Activated CD4-positive, alpha-beta T cell treated with anti-CD3 and anti-CD28 coated beads, Interleukin-2, amount 10 ng/mL, durations not matched to agents 24 days and 14 days (primary cell): ENCODE results near the gene RIMS3. TPM values are rescaled to one million over a fixed set of nuclear protein-coding genes. Genes with fewer than 3 reads are reported as not detected.

Experiments used
- DNase-seq: peaks from one replicate; pipeline ENCODE4 v3.0.0; 2022
- H3K27ac Mint-ChIP-seq: one replicate; pipeline ENCODE4 v1.8.0; 2022; ENCODE audit warnings: mild to moderate bottlenecking, mixed read lengths
- H3K27me3 Mint-ChIP-seq: one replicate; pipeline ENCODE4 v1.8.0; 2022; ENCODE audit warnings: mixed read lengths
- H3K36me3 Mint-ChIP-seq: one replicate; pipeline ENCODE4 v1.8.0; 2022; ENCODE audit warnings: low read depth, mild to moderate bottlenecking, mixed read lengths
- H3K4me1 Mint-ChIP-seq: one replicate; pipeline ENCODE4 v1.8.0; 2021; ENCODE audit warnings: mixed read lengths
- H3K4me3 Mint-ChIP-seq: one replicate; pipeline ENCODE4 v1.8.0; 2022; ENCODE audit warnings: mild to moderate bottlenecking, moderate library complexity, mixed read lengths
- H3K9me3 Mint-ChIP-seq: one replicate; pipeline ENCODE4 v1.8.0; 2021; ENCODE audit warnings: mixed read lengths
- intact Hi-C: fragments of 100-400 bp; cut with micrococcal nuclease; formaldehyde crosslinking; loops from one replicate; pipeline ENCODE4 v1.15.1; 2023
- total RNA-seq: library from RNA; stranded (reverse); gene quantifications from 2 replicates; pipeline ENCODE4 v1.2.3, GENCODE V29; 2022

The RIMS3 gene
- total RNA-seq, 1 donor from 2014 or later = 2.0 TPM

DNA sequence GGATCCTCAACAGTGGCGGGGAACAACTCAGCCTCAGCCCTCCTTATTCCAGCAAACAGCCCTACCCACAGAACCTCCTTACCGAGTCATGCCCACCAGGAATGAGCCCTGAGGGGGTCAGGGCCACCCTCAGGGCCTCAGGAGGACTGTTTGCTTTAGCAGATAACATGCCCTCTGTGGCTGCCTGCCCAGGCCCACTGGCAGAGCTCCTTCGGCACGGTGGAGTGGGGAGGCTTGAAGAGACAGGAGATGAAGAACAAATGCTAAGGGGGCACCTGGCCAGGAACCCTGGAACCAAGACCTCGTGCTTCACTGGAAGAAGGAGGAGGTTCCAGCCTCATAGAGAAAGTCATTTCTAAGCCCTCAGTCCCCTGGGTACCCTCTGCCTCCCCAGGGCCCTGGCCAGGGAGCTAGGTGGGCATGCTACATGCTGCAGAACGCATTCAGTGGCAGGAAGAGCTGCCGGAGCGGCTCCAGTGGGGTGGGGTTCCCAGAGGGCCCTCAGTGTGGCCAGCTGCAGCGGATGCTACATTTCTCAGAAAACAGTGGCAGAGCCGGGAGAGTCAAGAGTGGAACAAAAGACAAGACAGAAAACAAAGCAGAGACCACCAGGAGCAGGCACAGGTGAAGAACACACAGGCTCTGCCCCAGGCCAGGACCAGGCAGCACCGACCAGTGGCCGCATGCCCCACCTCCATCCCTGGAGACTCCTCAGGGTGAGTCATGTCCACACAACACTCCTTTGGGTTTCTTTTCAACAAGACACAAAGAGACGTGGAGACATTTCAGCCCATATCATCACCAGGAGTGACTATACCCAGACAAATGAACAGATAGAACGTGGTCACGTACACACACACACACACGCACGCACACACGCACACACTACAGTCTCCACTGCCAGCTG, 39.8 kb downstream of the RIMS3 start:
- H3K27ac Mint-ChIP-seq = no peak overlapping the region
- peaks cover 16% of the 10 kb centered on the region for H3K4me1 Mint-ChIP-seq
- no peaks in the 10 kb centered on the region for H3K27me3 Mint-ChIP-seq
- DNase-seq = no peak
- no peaks in the 10 kb centered on the region for H3K9me3 Mint-ChIP-seq
- H3K4me3 Mint-ChIP-seq = no peak overlapping the region
- intact Hi-C loops = loop anchor here (5.0 kb wide), 1 partner anchor 42 kb away; the partner anchor contains the start of gene RIMS3
- no peaks in the 10 kb centered on the region for H3K36me3 Mint-ChIP-seq

DNA sequence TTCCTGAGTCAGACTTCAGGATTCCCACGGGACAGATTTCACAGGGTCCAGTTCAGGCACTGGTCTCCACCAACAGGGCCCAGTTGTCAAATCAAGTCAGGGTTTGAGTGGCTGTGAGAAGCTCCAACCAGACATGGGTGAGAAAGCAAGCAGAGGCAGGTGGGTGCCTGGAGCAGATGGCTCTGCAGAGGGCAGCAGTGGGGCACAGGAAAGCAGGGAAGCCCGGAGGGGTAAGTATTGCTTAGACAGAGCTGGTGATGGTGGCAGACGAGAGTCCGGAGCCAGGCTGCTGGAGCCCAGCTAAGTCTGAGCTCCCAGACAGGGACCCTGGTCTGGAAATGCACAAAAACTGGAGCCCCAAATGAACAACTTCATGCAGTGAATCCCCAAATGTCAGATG, 40.4 kb downstream of the RIMS3 start:
- Mint-ChIP-seq H3K36me3 (no peaks in the 10 kb centered on the region), H3K9me3 (no peaks in the 10 kb centered on the region), H3K4me1 (peaks cover 13% of the 10 kb centered on the region), H3K27ac (no peak overlapping the region), H3K27me3 (no peaks in the 10 kb centered on the region), H3K4me3 (no peak overlapping the region)
- intact Hi-C loops = loop anchor here (5.0 kb wide), 1 partner anchor 42 kb away; the partner anchor contains the start of gene RIMS3
- no peak for DNase-seq

DNA sequence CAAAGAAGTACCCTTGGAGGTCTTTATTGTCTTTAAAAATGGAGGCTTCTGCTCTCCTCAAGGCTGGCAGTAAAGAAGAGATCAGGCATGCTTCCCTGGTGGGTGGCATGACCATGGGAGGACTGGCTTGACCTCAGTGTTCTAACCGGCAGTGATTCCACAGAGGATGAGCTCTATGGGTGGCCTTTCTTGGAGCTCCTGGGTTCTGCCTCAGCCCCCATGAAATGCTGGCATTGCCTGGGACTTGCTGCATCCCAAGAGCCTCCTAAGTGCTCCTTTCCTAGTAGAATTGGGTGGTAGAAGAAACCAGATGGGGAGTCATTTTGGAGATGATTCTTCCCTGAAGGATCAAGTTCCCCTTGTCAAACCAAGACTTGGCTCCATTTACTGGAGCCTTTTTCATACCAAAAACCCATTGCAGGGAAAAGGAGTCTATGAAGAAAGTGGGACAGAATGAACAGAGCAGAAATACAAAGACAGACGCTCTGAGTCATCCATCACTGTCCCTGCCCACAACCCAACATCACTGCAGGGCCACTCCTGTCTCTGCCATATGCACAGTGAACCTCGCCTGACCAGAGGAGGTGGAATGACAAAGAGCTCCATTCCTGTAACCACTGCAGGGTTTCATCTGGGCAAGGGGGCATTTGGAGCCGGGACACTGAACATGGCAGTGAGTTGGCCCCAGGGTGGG, 42.4 kb downstream of the RIMS3 start:
- H3K4me1 Mint-ChIP-seq = peaks cover 1% of the 10 kb centered on the region
- H3K27ac Mint-ChIP-seq = no peak overlapping the region
- no peaks in the 10 kb centered on the region for H3K9me3 Mint-ChIP-seq
- intact Hi-C loops = no loop called here
- H3K27me3 Mint-ChIP-seq = peaks cover 1% of the 10 kb centered on the region
- no peaks in the 10 kb centered on the region for H3K36me3 Mint-ChIP-seq
- H3K4me3 Mint-ChIP-seq = no peak overlapping the region
- DNase-seq = no peak

DNA sequence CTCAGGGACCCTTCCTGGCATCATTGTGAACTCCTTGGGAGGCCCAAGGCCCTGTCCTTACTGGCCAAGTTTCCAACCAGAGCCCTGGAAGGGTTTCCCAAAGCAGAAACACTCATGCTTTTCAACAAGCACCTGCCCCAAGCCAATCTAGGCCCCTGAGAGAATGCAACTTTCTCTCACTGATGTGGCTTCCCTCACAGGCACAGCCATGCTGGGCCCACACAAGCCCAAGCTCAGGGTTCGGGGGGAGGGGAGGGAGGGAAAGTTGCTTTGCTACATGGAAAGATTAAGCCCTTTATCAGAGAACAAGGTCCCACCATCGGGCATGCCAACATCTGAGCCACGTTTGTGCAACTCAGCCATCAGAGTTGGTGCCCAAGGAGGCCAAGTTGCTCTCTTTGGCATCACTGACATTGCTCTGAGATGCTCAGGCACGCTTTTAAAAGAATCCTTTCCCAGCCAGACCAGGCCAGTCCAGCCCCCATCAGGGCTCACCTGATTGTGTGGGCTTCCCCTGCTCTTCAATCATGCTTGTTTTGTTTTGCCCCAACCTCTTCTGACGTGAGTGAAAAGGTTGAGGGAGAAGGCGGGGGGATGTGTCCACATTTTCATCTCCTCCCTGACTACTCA, 43.5 kb downstream of the RIMS3 start:
- DNase-seq = no peak
- Mint-ChIP-seq H3K9me3 (no peaks in the 10 kb centered on the region), H3K27ac (no peak overlapping the region), H3K4me1 (no peaks in the 10 kb centered on the region), H3K4me3 (no peak overlapping the region), H3K27me3 (peaks cover 4% of the 10 kb centered on the region), H3K36me3 (no peaks in the 10 kb centered on the region)
- intact Hi-C loops = no loop called here

DNA sequence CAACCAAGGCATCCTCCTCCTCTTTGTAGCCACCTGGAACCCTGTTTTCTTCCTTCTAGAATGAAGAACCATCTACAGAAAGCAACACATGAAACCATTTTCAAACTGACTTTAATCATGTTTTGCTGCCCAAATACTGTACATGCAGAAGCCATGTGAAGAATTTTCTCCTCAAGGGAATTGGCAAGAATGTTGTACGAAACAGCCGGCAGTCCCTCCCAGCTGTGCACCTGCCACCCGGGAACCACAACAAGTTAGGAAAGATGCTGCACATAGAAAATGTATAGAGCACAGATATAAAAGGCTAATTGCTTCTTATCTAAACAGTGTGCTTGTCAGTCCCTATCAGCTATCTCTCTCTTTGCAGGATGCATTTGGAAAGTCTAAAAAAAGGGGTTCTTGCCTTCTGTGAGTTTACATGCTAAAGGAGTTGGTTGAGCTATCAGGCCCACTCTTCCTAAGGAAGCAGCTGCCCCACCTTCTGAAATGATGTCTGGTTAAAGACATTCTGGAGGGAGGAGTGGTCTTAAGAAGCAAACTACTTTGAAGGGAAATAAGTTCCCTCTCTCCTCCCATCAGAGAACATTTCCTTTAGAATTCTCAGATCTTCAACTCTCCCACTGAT, 44.8 kb downstream of the RIMS3 start:
- H3K27ac Mint-ChIP-seq = no peak overlapping the region

DNA sequence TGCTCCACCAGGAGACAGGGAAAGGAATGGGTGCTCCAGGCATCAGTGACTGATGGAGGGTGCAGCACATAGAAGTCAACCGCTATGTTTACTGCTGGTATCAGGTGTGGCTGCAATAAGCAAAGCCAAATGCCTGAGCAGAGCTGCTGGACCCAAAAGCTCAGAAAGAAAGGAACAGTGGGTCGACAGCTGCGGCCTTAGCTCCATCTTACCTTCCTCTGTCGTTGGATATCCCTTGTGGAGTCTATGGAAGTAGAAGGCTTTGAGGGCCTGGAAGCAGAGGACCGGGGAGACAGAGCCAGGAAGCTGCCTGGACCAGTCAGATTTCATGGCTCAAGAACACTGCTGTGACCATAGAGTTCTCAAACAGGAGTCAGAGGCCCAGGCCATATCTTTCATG, 45.3 kb downstream of the RIMS3 start:
- H3K27ac Mint-ChIP-seq = no peak overlapping the region
- DNase-seq = no peak
- no peak overlapping the region for H3K4me3 Mint-ChIP-seq
- H3K9me3 Mint-ChIP-seq = no peaks in the 10 kb centered on the region
- no peaks in the 10 kb centered on the region for H3K4me1 Mint-ChIP-seq
- H3K27me3 Mint-ChIP-seq = peaks cover 7% of the 10 kb centered on the region
- intact Hi-C loops = no loop called here
- no peaks in the 10 kb centered on the region for H3K36me3 Mint-ChIP-seq

More for the DNA sequence above, 44.8 kb downstream of the RIMS3 start:
- Mint-ChIP-seq H3K27me3 (peaks cover 7% of the 10 kb centered on the region), H3K9me3 (no peaks in the 10 kb centered on the region), H3K4me3 (no peak overlapping the region), H3K36me3 (no peaks in the 10 kb centered on the region), H3K4me1 (no peaks in the 10 kb centered on the region)
- no peak for DNase-seq
- intact Hi-C loops = no loop called here

DNA sequence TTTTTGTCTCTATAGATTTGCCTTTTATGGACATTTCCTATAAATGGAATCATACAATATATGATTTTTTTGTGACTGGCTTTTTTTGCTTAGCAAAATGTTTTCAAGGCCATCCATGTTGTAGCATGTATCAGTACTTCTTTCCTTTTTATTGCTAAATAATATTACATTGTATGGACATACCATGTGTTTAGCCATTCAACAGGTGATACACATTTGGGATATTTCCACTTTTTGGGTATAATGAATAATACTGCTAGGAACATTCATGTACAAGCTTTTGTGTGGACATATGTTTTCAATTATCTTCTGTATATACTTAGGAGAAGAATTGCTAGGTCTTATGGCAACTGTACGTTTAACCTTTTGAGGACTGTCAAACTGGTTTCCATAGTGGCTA, 47.4 kb downstream of the RIMS3 start:
- Mint-ChIP-seq H3K27me3 (peaks cover 7% of the 10 kb centered on the region), H3K36me3 (no peaks in the 10 kb centered on the region), H3K4me1 (no peaks in the 10 kb centered on the region), H3K4me3 (no peak overlapping the region), H3K9me3 (no peaks in the 10 kb centered on the region), H3K27ac (no peak overlapping the region)
- no peak for DNase-seq
- intact Hi-C loops = no loop called here

DNA sequence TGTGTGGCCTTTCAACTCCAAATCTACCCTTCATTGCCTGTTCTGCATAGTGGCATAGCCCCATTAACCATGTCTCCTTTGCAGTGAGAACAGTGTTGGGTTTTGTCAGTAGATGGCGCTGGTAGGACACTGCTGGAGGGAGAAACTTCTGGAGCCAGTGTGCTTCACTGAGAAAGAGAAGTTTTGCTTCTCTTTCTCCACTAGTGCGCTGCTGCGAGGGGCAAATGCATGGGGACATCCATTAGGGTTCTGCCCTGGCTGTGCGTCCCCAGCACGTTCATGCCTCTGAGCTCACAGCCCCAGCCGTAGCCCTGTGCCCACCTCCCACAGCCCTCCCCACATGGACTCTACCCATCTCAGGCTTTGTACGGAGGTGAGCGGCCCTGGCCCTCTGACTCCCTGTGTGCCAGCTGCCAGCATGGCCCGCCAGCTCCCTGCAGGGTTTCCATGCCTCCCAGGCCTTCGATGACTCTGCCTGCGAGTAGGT, 53.1 kb downstream of the RIMS3 start:
- intact Hi-C loops = loop anchor here (1.0 to 5.0 kb wide), 5 partner anchors 53 to 340 kb away; partner anchors contain the start of gene RIMS3
- Mint-ChIP-seq H3K9me3 (no peaks in the 10 kb centered on the region), H3K4me3 (no peak overlapping the region), H3K27ac (no peak overlapping the region), H3K27me3 (peaks cover 5% of the 10 kb centered on the region), H3K36me3 (no peaks in the 10 kb centered on the region), H3K4me1 (no peaks in the 10 kb centered on the region)
- peak; percentile 93 for DNase-seq

DNA sequence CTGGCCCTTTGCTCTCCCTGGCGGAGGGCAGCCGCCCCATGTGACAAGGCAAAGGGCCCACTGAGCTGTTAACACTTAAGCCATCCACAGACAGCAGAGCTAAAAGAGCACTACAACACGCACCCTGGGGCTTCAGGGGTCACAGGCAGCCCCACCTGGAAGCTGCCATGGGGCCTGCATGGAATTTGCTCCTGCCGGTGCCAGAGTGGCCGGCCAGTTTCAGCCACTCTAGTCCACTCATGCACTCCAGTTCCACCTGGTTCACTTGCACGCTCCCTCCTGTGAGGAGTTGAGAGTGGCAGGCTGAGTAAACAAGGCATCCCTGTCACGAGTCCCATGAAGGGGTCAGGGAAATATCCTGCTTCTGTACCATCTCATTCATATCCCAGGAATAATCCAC, 55.3 kb downstream of the RIMS3 start:
- no peak overlapping the region for H3K27ac Mint-ChIP-seq
- H3K4me1 Mint-ChIP-seq = no peaks in the 10 kb centered on the region
- intact Hi-C loops = loop anchor here (5.0 kb wide), 1 partner anchor 162 kb away; no protein-coding TSS in a partner anchor
- H3K4me3 Mint-ChIP-seq = no peak overlapping the region
- no peaks in the 10 kb centered on the region for H3K36me3 Mint-ChIP-seq
- H3K27me3 Mint-ChIP-seq = peaks cover 2% of the 10 kb centered on the region
- no peak for DNase-seq
- H3K9me3 Mint-ChIP-seq = no peaks in the 10 kb centered on the region

DNA sequence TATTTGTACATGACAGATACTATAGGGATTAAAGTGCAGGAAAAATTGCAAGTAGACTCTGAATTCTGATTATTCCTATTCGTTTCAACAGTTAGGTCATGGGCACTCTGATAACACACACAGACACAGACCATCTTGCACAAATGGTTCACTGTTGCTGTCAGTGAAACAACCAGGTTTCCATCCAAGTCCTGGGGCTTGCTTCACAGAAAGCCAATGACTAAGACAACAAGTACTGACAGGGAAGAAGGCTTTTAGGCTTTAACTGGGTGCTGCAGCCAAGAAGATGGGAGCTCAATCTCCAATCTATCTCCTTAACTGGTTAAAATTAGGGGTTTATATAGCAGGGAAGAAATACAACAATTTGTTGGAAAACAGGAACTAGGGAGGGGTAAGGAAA, 57.6 kb downstream of the RIMS3 start:
- Mint-ChIP-seq H3K9me3 (no peaks in the 10 kb centered on the region), H3K27ac (no peak overlapping the region), H3K36me3 (no peaks in the 10 kb centered on the region), H3K4me1 (no peaks in the 10 kb centered on the region), H3K27me3 (peaks cover 2% of the 10 kb centered on the region), H3K4me3 (no peak overlapping the region)
- intact Hi-C loops = no loop called here
- DNase-seq = no peak

DNA sequence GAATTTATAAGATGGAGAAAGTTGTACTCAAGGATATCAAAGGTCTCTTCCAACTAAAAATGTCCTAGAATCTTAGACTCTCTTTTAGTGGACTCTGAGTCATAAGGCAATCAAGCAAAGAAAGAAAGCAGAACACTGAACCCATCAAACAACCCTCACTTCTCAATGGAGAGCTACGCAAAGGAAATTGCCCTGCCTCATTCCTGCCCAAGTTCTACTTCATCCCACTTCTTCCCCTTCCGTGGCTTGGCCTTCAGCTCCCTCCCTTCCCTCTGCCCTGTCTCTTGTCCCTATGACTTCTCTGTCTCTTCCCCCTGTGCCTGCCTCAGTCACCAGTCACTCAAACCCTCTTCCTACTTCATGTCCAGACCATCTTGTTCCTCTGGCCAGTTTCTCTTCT, 58.5 kb downstream of the RIMS3 start:
- H3K4me1 Mint-ChIP-seq = no peaks in the 10 kb centered on the region
- H3K9me3 Mint-ChIP-seq = no peaks in the 10 kb centered on the region
- H3K36me3 Mint-ChIP-seq = no peaks in the 10 kb centered on the region
- H3K4me3 Mint-ChIP-seq = no peak overlapping the region
- H3K27me3 Mint-ChIP-seq = peaks cover 2% of the 10 kb centered on the region
- intact Hi-C loops = no loop called here
- DNase-seq = no peak
- H3K27ac Mint-ChIP-seq = no peak overlapping the region

DNA sequence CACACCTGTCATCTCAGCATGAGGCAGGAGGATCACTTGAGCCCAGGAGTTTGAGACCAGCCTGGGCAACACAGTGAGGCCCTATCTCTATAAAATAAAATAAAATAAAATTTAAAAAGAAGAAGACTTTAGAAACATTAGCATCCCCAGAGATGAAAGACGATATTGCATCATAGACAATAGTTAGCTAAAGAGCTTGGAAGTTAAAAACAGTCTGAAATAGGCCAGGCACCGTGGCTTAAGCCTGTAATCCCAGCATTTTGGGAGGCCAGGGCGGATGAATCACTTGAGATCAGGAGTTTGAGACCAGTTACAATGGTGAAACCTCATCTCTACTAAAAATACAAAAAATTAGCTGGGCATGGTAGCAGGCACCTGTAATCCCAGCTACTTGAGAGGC, 59.3 kb downstream of the RIMS3 start:
- Mint-ChIP-seq H3K27me3 (no peaks in the 10 kb centered on the region), H3K36me3 (no peaks in the 10 kb centered on the region), H3K9me3 (no peaks in the 10 kb centered on the region), H3K4me1 (no peaks in the 10 kb centered on the region), H3K27ac (no peak overlapping the region), H3K4me3 (no peak overlapping the region)
- no peak for DNase-seq
- intact Hi-C loops = no loop called here

DNA sequence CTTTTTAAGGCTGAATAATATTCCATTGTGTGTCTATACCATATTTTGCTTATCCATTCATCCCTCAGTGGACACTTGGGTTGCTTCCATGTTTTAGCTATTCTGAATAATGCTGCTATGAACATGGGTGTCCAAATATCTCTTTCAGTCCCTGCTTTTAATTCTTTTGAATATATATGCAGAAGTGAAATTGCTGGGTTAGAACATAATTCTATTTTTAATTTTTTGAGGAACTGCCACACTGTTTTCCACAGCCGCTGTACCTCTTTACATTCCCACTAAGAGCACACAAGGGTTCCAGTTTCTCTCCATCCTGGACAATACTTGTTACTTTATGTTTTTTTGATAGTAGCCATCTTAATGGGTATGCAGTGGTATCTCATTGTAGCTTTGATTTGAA, 65.6 kb downstream of the RIMS3 start:
- DNase-seq = no peak
- Mint-ChIP-seq H3K36me3 (no peaks in the 10 kb centered on the region), H3K4me3 (no peak overlapping the region), H3K27ac (no peak overlapping the region), H3K4me1 (no peaks in the 10 kb centered on the region), H3K9me3 (no peaks in the 10 kb centered on the region), H3K27me3 (peaks cover 18% of the 10 kb centered on the region)
- intact Hi-C loops = no loop called here
